IPS-NIHi7 (cell line): Measurements from ENCODE around the gene GPS2.
A peak's percentile ranks its signal among the peaks of the same experiment; 100 is the strongest.

Source experiments
- DNase-seq: peaks from one replicate; pipeline ENCODE4 v3.0.0; 2012; ENCODE audit warnings: mixed read lengths; ENCODE audit errors: extremely low spot score

Gene GPS2

GRCh38 chr17:7293159-7293558, 22.0 kb downstream of the GPS2 start:
- DNase-seq, result no peak

- DNase-seq, result no peak
These were observed 22.4 kb downstream of the GPS2 start for GRCh38 chr17:7292729-7293128.

- DNase-seq, result no peak
These were observed 23.0 kb downstream of the GPS2 start for GRCh38 chr17:7292194-7292593.

GRCh38 chr17:7290685-7291084, 24.5 kb downstream of the GPS2 start:
- DNase-seq, result no peak

GRCh38 chr17:7290166-7290565, 25.0 kb downstream of the GPS2 start:
- no peak for DNase-seq

GRCh38 chr17:7289256-7290032, 25.7 kb downstream of the GPS2 start:
- no peak for DNase-seq

- DNase-seq, result no peak
These were observed 29.5 kb downstream of the GPS2 start for GRCh38 chr17:7285679-7286078.

GRCh38 chr17:7284911-7285310, 30.2 kb downstream of the GPS2 start:
- DNase-seq, result no peak

GRCh38 chr17:7283471-7284216, 31.5 kb downstream of the GPS2 start:
- DNase-seq, result no peak

- DNase-seq, result no peak
These were observed 32.3 kb downstream of the GPS2 start for GRCh38 chr17:7282752-7283321.

- DNase-seq, result peak; percentile 17
These were observed 33.0 kb downstream of the GPS2 start for GRCh38 chr17:7281953-7282751.

GRCh38 chr17:7281074-7281952, 33.8 kb downstream of the GPS2 start, which contains the start of gene SLC2A4:
SLC2A4 (plus strand) TSS chr17:7281718; CDS start chr17:7281935, 217 bp downstream.
- DNase-seq, result peak; percentile 99

GRCh38 chr17:7280519-7281073, 34.6 kb downstream of the GPS2 start:
- DNase-seq, result peak; percentile 91

GRCh38 chr17:7279448-7279847, 35.7 kb downstream of the GPS2 start:
- DNase-seq, result no peak

- DNase-seq, result no peak
These were observed 48.4 kb downstream of the GPS2 start for GRCh38 chr17:7266784-7267183.

GRCh38 chr17:7263801-7264078, 51.4 kb downstream of the GPS2 start:
- DNase-seq, result no peak

GRCh38 chr17:7262935-7263800, 52.0 kb downstream of the GPS2 start:
- peak; percentile 82 for DNase-seq
